GM19324 (cell line): ENCODE data around the gene MPRIP.
"Not testable (repeated sequence)": the region's sequence is repeated elsewhere in the genome, so short reads cannot be mapped to it uniquely, and the experiment has no call there.

Experiments
- ATAC-seq: cut with Tn5 transposase; IDR thresholded peaks from one replicate; pipeline ENCODE4 v1.9.1; 2021; ENCODE audit warnings: mild to moderate bottlenecking, moderate library complexity; ENCODE audit not compliant: unreplicated experiment, low FRiP score

Gene MPRIP

DNA sequence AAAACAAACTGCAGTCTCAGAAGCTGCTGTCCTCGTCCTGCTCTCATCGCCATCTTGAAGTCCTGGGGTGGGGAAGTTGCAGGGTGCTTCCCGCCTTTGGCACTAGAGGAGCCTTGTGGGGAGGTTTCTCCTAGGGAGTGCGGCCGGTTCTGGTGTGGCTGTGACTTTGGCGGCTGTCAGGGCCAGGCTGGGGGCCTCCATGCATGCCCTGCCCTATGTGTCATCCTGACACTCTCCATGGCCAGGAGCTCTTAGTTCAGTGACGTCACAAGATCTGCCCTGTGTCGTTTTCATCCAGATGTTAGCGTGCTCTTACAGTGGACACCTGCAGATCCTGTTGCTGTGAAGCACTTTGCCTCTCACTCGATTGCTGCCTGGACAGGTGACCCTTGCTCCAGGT, 114.3 kb downstream of the MPRIP start:
- ATAC-seq = no peak

DNA sequence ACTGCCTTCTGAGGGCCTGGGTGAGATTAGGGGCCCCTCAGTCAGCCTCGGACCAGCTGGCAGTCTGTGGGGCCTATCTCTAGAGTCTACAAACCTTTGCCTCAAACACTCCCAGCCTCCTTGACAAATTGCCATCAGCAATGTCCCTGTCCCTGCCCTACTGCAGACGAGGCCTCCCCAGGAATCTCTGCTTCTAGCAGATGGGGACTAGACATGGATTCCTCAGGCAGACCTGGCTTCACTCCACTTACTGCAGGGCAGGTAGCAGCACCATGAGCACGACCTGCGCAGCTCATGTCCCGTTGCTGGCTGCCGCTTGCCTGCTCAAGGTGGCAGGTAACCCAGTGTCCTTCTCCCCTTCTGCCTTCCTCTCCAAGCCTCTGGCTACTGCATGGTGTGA, 114.8 kb downstream of the MPRIP start:
- no peak for ATAC-seq

DNA sequence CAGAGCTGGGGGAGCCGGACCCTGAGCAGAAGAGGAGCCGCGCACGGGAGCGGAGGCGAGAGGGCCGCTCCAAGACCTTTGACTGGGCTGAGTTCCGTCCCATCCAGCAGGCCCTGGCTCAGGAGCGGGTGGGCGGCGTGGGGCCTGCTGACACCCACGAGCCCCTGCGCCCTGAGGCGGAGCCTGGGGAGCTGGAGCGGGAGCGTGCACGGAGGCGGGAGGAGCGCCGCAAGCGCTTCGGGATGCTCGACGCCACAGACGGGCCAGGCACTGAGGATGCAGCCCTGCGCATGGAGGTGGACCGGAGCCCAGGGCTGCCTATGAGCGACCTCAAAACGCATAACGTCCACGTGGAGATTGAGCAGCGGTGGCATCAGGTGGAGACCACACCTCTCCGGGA, 116.2 kb downstream of the MPRIP start:
- ATAC-seq = not testable (repeated sequence)

DNA sequence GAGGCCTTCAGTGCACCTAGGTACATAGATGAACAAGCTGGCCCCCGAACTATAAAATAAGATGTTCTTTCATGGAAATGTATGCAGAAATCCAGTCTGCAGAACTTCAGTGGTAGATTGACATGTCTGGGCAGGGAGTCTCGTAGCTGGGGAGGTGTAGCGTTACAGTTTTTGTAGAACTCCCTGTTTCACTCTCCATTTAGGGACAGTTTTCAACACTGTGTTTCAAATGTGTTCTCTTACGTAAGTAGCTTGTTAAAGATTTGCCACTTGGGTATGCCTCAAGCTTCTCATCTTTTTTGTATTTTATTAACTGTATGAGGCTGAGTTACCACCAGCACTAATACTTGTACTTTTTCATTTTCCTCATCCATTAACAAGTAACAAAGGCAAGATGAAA, 117.3 kb downstream of the MPRIP start:
- ATAC-seq = no peak

DNA sequence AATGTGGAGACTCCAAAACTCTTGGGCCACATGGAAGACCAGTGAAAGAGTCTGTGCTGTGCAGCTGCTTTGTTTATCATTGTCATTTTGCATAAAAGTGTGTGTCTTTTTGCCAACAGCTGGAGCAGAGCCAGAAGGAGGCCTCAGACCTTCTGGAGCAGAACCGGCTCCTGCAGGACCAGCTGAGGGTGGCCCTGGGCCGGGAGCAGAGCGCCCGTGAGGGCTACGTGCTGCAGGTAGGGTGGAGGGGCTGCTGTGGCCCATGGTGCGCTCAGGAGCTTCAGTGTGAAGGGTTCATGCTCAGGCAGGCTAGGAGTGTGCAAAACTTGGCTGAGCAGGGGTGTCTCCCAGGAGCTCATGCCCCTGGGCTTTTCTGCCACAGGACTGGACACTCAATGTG, 118.9 kb downstream of the MPRIP start:
- no peak for ATAC-seq

DNA sequence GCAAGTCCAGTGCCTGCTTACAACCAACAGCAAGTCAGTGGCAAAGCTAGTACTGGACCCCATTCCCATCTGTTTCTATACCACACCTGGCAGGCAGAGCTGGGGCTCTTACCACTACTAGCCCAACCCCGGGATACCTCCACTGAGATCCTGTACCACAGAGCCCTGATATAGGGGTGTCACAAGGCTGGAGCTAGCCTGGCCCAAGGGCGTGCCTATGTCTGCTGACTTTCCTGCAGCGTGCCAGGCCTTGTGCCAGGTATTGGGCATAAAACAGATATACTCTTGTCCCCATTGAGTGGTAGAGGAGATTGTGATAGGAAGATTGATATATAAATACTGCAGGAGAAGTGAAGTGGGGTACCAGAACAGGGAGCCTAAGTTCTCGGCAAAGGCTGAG, 119.5 kb downstream of the MPRIP start:
- ATAC-seq = no peak

DNA sequence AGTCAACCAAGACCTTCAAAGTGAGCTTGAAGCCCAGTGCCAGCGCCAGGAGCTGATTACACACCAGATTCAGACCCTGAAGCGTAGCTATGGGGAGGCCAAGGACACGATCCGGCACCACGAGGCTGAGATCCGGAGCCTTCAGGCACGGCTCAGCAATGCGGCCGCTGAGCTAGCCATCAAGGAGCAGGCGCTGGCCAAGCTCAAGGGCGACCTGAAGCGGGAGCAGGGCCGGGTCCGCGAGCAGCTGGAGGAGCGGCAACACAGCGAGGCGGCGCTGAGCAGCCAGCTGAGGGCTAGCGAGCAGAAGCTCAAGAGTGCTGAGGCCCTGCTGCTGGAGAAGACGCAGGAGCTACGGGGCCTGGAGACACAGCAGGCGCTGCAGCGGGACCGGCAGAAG, 121.9 kb downstream of the MPRIP start:
- ATAC-seq = no peak

DNA sequence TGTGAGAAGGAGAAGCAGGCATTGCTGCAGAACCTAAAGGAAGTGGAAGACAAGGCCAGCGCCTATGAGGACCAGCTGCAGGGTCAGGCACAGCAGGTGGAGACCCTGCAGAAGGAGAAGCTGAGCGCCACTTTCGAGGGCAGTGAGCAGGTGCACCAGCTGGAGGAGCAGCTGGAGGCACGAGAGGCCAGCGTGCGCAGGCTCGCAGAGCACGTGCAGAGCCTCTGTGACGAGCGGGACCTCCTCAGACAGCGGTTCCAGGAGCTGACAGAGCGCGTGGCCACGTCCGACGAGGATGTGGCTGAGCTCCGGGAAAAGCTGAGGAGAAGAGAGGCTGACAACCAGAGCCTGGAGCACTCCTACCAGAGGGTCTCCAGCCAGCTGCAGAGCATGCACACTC, 122.4 kb downstream of the MPRIP start:
- ATAC-seq = no peak

DNA sequence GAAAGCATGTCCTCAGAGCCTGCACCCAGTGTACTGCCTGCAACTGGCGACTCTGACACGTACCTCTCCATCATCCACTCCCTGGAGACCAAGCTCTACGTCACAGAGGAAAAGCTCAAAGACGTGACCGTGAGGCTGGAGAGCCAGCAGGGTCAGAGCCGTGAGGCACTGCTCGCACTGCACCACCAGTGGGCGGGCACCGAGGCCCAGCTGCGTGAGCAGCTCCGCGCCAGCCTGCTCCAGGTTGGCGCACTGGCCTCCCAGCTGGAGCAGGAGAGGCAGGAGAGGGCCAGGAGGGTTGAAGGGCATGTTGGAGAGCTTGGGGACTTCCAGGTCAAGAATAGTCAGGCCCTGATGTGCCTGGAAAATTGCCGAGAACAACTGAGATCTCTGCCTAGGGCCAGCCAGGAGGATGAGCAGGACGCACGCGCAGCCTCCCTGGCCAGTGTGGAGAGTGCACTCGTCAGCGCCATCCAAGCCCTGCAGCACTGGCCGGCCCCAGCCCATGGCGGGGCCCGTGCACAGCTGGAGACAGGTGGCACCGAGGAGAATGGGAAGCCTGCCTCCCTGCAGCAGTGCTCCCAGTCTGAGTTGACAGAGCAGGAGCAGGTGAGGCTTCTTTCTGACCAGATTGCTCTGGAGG, 123.5 kb downstream of the MPRIP start:
- no peak for ATAC-seq

DNA sequence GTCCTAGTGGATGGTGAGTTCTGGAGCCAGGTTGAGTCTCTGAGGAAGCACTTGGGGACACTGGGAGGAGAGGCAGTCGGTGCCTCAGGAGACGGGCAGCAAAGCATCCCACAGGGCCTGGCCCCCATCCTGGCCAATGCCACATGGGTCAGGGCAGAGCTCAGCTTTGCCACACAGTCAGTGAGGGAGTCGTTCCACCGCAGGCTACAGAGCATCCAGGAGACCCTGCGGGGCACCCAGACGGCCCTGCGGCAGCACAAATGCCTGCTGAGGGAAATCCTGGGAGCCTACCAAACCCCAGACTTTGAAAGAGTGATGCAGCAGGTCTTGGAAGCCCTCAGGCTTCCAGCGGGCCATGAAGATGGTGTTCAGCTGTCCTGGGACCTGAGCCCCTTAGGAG, 124.2 kb downstream of the MPRIP start:
- no peak for ATAC-seq

DNA sequence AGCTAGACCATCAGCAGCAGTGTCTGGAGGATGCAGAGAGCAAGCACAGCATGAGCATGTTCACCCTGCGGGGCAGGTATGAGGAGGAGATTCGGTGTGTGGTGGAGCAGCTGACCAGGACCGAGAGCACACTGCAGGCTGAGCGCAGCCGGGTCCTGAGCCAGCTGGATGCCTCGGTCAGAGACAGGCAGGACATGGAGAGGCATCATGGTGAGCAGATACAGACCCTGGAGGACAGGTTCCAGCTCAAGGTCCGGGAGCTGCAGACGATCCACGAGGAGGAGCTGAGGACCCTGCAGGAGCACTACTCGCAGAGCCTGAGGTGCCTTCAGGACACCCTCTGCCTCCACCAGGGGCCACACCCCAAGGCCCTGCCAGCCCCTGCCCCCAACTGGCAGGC, 125.1 kb downstream of the MPRIP start:
- ATAC-seq = no peak

DNA sequence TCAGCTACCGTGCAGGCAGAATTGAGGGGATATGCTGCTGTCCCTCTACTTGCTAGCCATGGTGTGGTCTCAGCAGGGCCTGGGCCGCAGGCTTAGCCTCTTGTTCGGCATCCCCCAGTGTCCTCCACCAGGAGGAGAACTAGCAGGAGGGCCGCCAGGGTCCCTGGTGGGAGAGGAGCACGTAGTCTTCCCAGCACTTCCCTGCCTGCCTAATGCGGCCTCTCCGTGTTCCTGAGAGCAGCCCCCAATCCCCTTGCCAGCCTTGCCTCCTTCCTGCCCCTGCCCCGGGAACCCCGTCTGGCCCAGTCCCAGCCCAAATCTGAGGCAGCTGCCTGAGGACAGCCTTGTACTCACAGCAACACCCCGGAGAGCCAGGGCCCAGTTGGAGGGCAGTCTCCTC, 125.7 kb downstream of the MPRIP start:
- no peak for ATAC-seq

DNA sequence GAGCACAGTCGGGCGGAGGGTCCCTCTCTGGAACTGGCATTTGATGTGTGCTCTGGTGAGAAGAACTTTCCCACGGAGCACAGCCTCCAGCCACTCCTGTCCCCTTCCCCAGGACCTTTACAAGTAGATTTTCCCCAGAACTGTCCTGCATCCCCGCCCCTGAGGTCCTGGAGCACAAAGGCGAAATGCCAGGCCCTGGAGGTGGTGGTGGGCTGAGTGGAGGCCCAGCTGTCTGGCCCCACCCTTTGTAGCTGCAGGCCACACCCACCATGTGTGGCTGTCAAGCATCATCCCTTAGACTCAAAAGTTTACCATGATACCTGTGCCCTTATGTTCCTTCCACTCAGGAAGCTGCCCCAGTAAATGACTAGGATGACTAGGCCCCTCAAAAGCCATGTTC, 126.1 kb downstream of the MPRIP start:
- ATAC-seq = no peak

DNA sequence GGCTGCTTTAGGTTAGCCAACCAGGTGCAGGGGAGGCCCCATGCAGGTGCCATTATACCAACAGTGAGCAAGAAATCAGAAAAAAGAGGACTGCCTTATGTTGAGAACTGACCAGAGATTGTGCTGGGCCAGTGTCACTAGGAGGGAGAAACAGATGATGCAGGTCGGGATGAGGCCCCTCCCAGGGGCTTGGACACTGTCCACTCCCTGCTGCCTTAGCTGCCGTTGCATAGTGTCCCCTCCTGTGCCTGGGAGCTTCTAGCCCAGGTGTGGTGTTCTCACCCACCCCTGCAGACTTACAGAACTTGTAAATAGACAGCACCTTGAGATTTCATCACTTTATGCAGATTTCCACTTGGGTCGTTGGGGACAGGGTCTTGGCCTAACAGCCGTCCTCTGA, 127.1 kb downstream of the MPRIP start:
- no peak for ATAC-seq

DNA sequence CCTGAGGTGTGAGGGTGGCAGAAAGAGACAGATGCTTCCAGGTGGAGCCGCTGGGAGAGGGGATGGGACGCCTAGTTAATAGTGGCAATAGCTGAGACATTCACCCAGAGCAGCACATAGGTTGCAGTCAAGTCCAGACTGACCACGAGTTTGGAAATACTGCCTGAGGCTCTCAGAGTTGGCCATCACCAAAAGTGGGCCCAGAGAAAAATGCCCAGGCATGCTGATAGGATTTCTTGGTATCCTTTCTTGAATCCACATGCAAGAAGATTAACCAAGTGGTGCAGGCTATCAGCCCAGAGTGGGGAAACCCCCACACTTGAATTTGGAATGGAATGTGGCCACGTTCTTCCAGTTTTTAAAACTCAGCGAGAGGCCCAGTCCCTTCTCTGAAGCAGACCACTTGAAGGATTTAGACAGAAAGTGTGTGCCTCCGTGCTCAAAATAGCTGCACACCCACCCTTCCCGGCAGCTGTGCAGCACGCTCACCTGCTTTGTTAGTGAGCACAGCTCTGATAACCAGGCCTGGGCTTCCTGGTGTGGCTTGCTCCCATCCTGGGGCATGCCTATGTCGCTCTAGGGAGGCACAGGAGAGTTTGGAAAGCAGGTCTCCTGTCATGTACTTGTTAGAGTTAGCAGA, 128.2 kb downstream of the MPRIP start:
- ATAC-seq = no peak

DNA sequence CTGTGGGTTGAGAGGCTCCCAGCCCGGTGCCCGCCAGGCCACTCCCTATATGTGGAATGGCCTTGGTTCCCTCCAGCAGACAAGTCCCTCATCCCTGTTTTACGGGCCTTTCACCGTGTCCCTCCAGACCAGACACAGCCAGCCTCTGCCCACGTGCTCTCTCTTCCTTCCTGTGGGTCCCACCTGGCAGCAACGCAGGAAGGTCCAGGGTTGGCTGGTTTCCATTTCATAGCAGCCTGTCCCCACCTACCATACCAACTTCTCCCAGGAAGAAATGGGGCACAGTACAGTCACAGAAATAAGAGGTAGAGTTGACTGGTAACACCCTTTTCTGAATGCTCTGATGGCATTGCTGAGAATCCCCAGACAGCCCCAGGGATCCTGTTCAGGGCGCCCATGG, 128.9 kb downstream of the MPRIP start:
- ATAC-seq = no peak

DNA sequence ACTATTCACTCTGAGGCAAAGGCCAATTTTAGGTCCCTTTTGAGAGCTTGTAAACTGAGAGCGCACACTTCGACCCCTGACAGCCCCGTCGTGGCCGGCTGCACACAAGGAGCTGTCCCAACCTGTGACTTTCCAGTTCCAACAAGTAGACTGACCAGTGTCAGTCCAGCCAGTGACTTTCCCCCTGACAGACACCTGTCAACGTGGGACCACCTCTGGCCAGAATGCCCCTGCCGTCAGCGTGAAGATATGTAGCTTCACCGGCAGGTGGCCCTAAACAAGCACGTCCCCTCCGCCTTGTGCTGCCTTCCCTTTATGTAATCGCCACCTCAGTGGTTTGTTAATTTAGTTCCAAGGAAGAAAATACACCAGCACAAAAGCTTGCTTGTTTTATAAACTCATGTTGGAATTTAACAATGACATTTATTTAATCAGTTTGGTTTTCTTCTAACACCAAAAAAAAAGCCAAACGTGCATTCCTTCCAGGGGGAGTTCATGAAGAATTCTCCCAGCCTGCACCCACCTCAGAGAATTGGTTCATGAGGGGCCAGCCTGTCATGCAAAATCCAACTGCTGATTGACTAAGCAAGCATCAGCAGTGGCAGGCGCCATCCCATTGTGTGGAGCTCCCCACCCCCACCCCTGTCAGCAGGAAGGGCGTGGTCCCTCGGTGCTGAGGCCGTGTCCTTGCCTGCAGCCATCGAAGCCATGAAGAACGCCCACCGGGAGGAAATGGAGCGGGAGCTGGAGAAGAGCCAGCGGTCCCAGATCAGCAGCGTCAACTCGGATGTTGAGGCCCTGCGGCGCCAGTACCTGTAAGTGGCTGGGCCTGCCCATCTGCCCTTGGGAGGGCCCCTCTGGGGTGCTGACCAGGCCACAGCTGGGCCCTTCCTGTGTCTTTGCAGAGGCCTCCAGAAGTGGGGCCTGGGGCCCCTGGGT, 130.0 kb downstream of the MPRIP start:
- no peak for ATAC-seq

DNA sequence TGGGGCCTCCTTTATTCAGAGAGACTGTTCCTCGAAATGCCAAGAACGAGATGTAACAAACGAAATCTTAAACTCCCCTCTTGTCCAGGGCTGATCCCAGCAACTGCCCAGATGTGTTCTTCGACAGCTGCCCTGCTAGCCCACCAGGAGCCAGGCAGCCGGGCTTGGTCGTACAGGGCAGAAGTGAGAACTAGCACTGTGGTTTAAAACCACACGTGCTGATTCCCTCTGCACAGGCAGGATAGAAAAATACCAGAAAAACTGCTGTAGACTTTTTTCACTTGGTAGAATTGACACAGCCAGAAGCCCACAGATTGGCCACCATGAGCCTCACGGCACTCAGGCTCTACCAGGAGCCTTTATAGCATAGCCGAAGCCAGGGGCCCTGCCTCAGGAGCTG, 130.7 kb downstream of the MPRIP start:
- no peak for ATAC-seq

DNA sequence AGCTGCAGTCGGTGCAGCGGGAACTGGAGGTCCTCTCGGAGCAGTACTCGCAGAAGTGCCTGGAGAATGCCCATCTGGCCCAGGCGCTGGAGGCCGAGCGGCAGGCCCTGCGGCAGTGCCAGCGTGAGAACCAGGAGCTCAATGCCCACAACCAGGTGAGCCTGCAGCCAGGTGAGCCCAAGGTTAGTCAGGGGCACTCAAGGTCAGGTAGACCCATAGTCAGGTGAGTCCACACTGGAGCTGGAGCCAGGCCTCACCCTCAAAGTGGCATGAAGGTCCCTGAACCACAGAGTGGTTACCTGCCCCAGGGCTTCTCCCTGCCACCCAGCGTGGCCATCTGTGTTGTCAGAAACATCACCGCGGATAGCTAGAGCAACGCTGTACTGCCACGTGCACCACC, 131.7 kb downstream of the MPRIP start:
- ATAC-seq = no peak

DNA sequence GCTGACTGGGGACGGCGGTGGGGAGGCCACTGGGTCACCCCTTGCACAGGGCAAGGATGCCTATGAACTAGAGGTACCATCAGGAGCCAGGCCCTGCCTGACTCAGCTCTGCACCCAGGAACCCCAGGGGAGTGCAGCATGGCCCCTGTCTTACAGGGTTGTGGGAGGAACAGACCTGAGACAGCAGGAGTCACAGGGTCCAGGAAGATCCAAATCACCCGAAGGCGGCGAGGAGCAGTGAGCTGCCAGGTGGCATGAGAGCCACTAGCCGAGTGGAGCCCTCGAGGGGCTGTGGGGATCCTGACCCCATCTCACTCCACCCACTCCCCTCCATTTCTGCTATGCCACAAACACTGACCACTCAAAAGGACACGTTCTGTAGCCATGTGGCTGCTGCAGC, 133.1 kb downstream of the MPRIP start:
- ATAC-seq = no peak

DNA sequence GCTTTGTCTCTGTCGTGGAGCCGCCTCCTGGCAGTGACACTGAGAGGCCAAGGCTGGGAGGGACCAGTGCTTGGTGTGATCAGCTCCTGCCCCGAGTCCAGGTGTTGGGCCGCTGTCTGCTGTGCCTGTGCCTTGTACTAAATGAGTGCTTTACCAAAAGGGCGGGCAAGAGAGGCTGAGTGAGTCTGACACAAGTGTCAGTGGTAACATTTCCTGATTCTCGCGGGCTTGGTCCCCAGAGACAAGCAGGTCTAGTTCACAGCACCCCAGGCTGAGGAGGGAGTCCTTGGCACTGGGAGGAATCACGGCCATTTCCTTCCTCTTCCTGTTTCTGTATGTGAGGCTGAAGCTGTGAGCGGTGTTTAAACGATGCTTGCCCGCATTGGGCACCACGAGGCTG, 133.7 kb downstream of the MPRIP start:
- no peak for ATAC-seq

DNA sequence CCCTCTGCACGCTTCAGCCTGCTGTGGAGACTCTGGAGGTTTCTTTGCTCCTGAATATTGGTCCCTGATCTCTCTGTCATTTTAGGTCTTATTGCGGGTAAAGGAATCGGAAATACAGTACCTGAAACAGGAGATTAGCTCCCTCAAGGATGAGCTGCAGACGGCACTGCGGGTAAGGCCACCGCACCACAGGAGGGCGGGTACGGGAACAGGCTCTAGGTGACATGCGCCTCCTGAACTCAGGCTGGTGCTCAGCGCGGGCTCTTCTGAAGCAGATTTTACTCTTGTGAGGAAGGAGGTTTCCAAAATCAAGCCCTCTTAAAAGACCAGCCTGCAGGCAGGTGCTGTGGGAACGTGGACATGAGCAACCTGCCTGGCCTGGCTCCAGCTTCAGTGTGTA, 134.1 kb downstream of the MPRIP start:
- no peak for ATAC-seq
